RCC 7860 (cell line): ENCODE data around the gene BTBD8.

Experiments
- DNase-seq: peaks from one replicate; pipeline ENCODE4 v3.0.0-alpha.2; 2015; ENCODE audit warnings: low spot score
- FAIRE-seq: peaks from 2 replicates; lab custom pipeline; 2012; peaks lifted over from hg19 to GRCh38; lab: Jason Lieb, UNC

BTBD8 gene

GRCh38 chr1:92188436-92189255 is 108.5 kb downstream of the BTBD8 start:
- FAIRE-seq (no peak), DNase-seq (no peak)

- FAIRE-seq (no peak), DNase-seq (no peak)
Observed at GRCh38 chr1:92191726-92192125, 111.6 kb downstream of the BTBD8 start.

- DNase-seq: no peak
- FAIRE-seq: no peak
Observed at GRCh38 chr1:92192246-92192645, 112.1 kb downstream of the BTBD8 start.

GRCh38 chr1:92194511-92194910 is 114.4 kb downstream of the BTBD8 start:
- no peak for FAIRE-seq
- no peak for DNase-seq

GRCh38 chr1:92201973-92202372 is 121.8 kb downstream of the BTBD8 start:
- FAIRE-seq: no peak
- DNase-seq: no peak

GRCh38 chr1:92203105-92203504 is 123.0 kb downstream of the BTBD8 start:
- no peak for DNase-seq
- no peak for FAIRE-seq

GRCh38 chr1:92210701-92211100 is 130.6 kb downstream of the BTBD8 start:
- FAIRE-seq (no peak), DNase-seq (no peak)

- no peak for DNase-seq
- FAIRE-seq: no peak
Observed at GRCh38 chr1:92211166-92211565, 131.0 kb downstream of the BTBD8 start.

- no peak for FAIRE-seq
- no peak for DNase-seq
Observed at GRCh38 chr1:92217721-92218120, 137.6 kb downstream of the BTBD8 start, which contains the start of gene C1orf146. Gene C1orf146, plus strand, starts transcription at chr1:92217915. Its CDS starts 13,506 bp downstream, at chr1:92231421.

GRCh38 chr1:92218559-92218958 is 138.4 kb downstream of the BTBD8 start:
- FAIRE-seq: no peak

GRCh38 chr1:92219028-92219427 is 138.9 kb downstream of the BTBD8 start:
- DNase-seq (no peak), FAIRE-seq (no peak)

More at GRCh38 chr1:92218559-92218958, 138.4 kb downstream of the BTBD8 start:
- DNase-seq: no peak

- FAIRE-seq: no peak
Observed at GRCh38 chr1:92228401-92228800, 148.3 kb downstream of the BTBD8 start.

GRCh38 chr1:92230736-92231135 is 150.6 kb downstream of the BTBD8 start:
- DNase-seq: no peak
- no peak for FAIRE-seq

More at GRCh38 chr1:92228401-92228800, 148.3 kb downstream of the BTBD8 start:
- no peak for DNase-seq
